ENCODE data around the gene RPL32. TPM values are rescaled to one million over a fixed set of nuclear protein-coding genes. Genes with fewer than 3 reads are reported as not detected.
"Not testable (repeated sequence)": the region's sequence is repeated elsewhere in the genome, so short reads cannot be mapped to it uniquely, and the experiment has no call there.

Gene RPL32
- total RNA-seq, 3 donors from 2014 or later (not counting 1 experiment from before 2014, with no cell fraction given) = 1,034 to 1,328 (median 1,277) TPM

DNA sequence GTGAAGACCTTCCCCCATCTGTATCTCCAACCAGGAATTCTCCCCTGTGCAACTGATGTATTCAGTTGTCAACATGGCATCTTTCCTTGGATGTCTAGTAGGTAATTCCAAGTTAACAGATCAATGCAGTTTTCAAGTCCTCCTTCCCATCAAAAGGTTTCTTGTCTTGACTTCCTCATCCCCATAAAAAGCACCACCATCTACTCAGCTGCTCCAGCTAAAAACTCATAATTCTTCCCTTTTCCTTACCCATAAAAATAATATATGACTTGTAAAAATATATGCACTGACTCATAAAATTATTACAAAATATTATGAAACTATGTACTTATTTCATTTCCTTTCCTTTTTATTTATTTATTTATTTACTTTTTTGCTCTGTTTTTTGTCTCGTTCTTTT lies 49.9 kb downstream of the RPL32 start:
- no peaks in the 10 kb centered on the region for H3K36me3 Mint-ChIP-seq
- 93% methylated on average over 1 of the region's 1 CpG for WGBS (ENCODE audit: insufficient coverage)
- TF ChIP-seq CTCF (IDR thresholded peaks at IDR 0.05) = no peak

GRCh38 chr3:12787967-12788690 lies 53.2 kb downstream of the RPL32 start:
- DNase-seq; H3K4me1 Mint-ChIP-seq; H3K9me3 Mint-ChIP-seq; H3K27ac Mint-ChIP-seq; H3K9me3 ChIP-seq (ENCODE audit: control insufficient read depth, insufficient read depth, low read length); ATAC-seq; H3K27me3 ChIP-seq (ENCODE audit: control insufficient read depth, insufficient read depth, low read length); H3K4me1 ChIP-seq (ENCODE audit: control insufficient read depth, insufficient read depth, low read length); H3K4me3 ChIP-seq (ENCODE audit: low read length); H3K36me3 Mint-ChIP-seq; H3K4me3 Mint-ChIP-seq; H3K27ac ChIP-seq (ENCODE audit: low read length); H3K36me3 ChIP-seq (ENCODE audit: control insufficient read depth, insufficient read depth, low read length): not testable (repeated sequence)
- 76% methylated on average over 23 of the region's 23 CpGs for WGBS (ENCODE audit: insufficient coverage)
- intact Hi-C loops (cut with micrococcal nuclease) = loop anchor here (5.0 kb wide), 1 partner anchor 104 kb away; no protein-coding TSS in a partner anchor
- peaks cover 3 to 29% of the 10 kb centered on the region in 2 donors for H3K27me3 Mint-ChIP-seq (ENCODE audit: low read depth in 2 of 2)

More for the DNA sequence above, 49.9 kb downstream of the RPL32 start:
- Mint-ChIP-seq H3K27me3 (ENCODE audit: low read depth in 2 of 2) (peaks cover 11 to 19% of the 10 kb centered on the region in 2 donors), H3K27ac (no peak overlapping the region), H3K9me3 (no peaks in the 10 kb centered on the region), H3K4me1 (peaks cover under 1 to 6% of the 10 kb centered on the region in 2 donors), H3K4me3 (no peak overlapping the region)
- ATAC-seq (no peak), DNase-seq (no peak)
- Histone ChIP-seq H3K4me1 (ENCODE audit: control insufficient read depth, insufficient read depth, low read length) (peaks cover 8% of the 10 kb centered on the region), H3K4me3 (ENCODE audit: low read length) (no peak overlapping the region), H3K9me3 (ENCODE audit: control insufficient read depth, insufficient read depth, low read length) (no peaks in the 10 kb centered on the region), H3K36me3 (ENCODE audit: control insufficient read depth, insufficient read depth, low read length) (no peaks in the 10 kb centered on the region), H3K27me3 (ENCODE audit: control insufficient read depth, insufficient read depth, low read length) (no peaks in the 10 kb centered on the region), H3K27ac (ENCODE audit: low read length) (no peak overlapping the region)
- intact Hi-C loops (cut with micrococcal nuclease) = no loop called here

- not testable (repeated sequence) for H3K4me1 Mint-ChIP-seq; H3K4me3 ChIP-seq (ENCODE audit: low read length); H3K36me3 ChIP-seq (ENCODE audit: control insufficient read depth, insufficient read depth, low read length); H3K4me1 ChIP-seq (ENCODE audit: control insufficient read depth, insufficient read depth, low read length); H3K27ac ChIP-seq (ENCODE audit: low read length); H3K36me3 Mint-ChIP-seq; H3K27ac Mint-ChIP-seq; H3K4me3 Mint-ChIP-seq; H3K27me3 ChIP-seq (ENCODE audit: control insufficient read depth, insufficient read depth, low read length); H3K9me3 Mint-ChIP-seq; H3K9me3 ChIP-seq (ENCODE audit: control insufficient read depth, insufficient read depth, low read length)
- ATAC-seq (peak in 2 of 3 donors; percentile 46 to 47), DNase-seq (peak; percentile 38 to 81)
- peak; percentile 21 for TF ChIP-seq CTCF (IDR thresholded peaks at IDR 0.05)
- WGBS (ENCODE audit: insufficient coverage) = 65% methylated on average over 8 of the region's 9 CpGs
- H3K27me3 Mint-ChIP-seq (ENCODE audit: low read depth in 2 of 2) = peaks cover 4 to 37% of the 10 kb centered on the region in 2 donors
- intact Hi-C loops (cut with micrococcal nuclease) = loop anchor here (5.0 kb wide), 1 partner anchor 105 kb away; no protein-coding TSS in a partner anchor
Observed at GRCh38 chr3:12787346-12787745, 54.0 kb downstream of the RPL32 start.

- no peaks in the 10 kb centered on the region for H3K4me1 Mint-ChIP-seq
- no peaks in the 10 kb centered on the region for H3K9me3 ChIP-seq (ENCODE audit: control insufficient read depth, insufficient read depth, low read length)
- TF ChIP-seq CTCF (IDR thresholded peaks at IDR 0.05) = no peak
- no peak overlapping the region for H3K4me3 Mint-ChIP-seq
- no peak overlapping the region for H3K27ac ChIP-seq (ENCODE audit: low read length)
- peaks cover 3% of the 10 kb centered on the region for H3K27me3 ChIP-seq (ENCODE audit: control insufficient read depth, insufficient read depth, low read length)
- no peaks in the 10 kb centered on the region for H3K36me3 ChIP-seq (ENCODE audit: control insufficient read depth, insufficient read depth, low read length)
- H3K9me3 Mint-ChIP-seq = no peaks in the 10 kb centered on the region
- H3K4me1 ChIP-seq (ENCODE audit: control insufficient read depth, insufficient read depth, low read length) = no peaks in the 10 kb centered on the region
- 84% methylated on average over 3 of the region's 4 CpGs for WGBS (ENCODE audit: insufficient coverage)
- no peaks in the 10 kb centered on the region for H3K36me3 Mint-ChIP-seq
- ATAC-seq (no peak), DNase-seq (no peak)
- H3K4me3 ChIP-seq (ENCODE audit: low read length) = no peak overlapping the region
- H3K27me3 Mint-ChIP-seq (ENCODE audit: low read depth in 2 of 2) = peaks cover 13 to 45% of the 10 kb centered on the region in 2 donors
- no peak overlapping the region for H3K27ac Mint-ChIP-seq
- intact Hi-C loops (cut with micrococcal nuclease) = loop anchor here (5.0 kb wide), 1 partner anchor 107 kb away; no protein-coding TSS in a partner anchor
Observed at GRCh38 chr3:12785096-12785495, 56.3 kb downstream of the RPL32 start.

Other genes with a start within 250 kb of the RPL32 start
- gene RAF1, start 177.4 kb downstream of the RPL32 start, total RNA-seq = 100 to 1,000 TPM; 142 to 168 (median 156) TPM
- gene TMEM40, start 82.3 kb downstream of the RPL32 start, total RNA-seq = 1 to 10 TPM in 2 of 3 donors, not detected in 1; 5.3 to 6.5 TPM
- gene CAND2, start 44.9 kb downstream of the RPL32 start, total RNA-seq = 1 to 10 TPM in 2 of 3 donors, under 1 TPM in 1; 0.52 to 1.3 (median 1.2) TPM
- 100 to 1,000 TPM; 124 to 189 (median 138) TPM for gene IQSEC1, start 231.9 kb upstream of the RPL32 start, total RNA-seq